HG03159 (cell line): ENCODE results near the gene GPR137B.
"Not testable (repeated sequence)": the region's sequence is repeated elsewhere in the genome, so short reads cannot be mapped to it uniquely, and the experiment has no call there.

ENCODE experiments used
- ATAC-seq: cut with Tn5 transposase; IDR thresholded peaks from one replicate; pipeline ENCODE4 v1.9.1; 2021; ENCODE audit warnings: mild to moderate bottlenecking, moderate library complexity; ENCODE audit not compliant: unreplicated experiment

Gene GPR137B

DNA sequence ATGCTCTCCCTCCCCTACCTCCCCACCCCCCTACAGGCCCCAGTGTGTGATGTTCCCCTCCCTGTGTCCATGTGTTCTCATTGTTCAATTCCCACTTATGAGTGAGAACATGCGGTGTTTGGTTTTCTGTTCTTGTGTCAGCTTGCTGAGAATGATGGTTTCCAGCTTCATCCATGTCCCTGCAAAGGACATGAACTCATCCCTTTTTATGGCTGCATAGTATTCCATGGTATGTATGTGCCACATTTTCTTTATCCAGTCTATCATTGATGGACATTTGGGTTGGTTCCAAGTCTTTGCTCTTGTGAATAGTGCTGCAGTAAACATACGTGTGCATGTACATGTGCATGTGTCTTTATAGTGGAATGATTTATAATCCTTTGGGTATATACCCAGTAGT is 44.1 kb downstream of the GPR137B start:
- ATAC-seq = not testable (repeated sequence)

DNA sequence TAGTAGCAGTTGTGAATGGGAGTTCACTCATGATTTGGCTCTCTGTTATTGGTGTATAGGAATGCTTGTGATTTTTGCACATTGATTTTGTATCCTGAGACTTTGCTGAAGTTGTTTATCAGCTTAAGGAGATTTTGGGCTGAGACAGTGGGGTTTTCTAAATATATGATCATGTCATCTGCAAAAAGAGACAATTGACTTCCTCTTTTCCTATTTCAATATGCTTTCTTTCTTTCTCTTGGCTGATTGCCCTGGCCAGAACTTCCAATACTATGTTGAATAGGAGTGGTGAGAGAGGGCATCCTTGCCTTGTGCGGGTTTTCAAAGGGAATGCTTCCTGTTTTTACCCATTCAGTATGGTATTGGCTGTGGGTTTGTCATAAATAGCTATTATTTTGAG is 45.7 kb downstream of the GPR137B start:
- not testable (repeated sequence) for ATAC-seq

DNA sequence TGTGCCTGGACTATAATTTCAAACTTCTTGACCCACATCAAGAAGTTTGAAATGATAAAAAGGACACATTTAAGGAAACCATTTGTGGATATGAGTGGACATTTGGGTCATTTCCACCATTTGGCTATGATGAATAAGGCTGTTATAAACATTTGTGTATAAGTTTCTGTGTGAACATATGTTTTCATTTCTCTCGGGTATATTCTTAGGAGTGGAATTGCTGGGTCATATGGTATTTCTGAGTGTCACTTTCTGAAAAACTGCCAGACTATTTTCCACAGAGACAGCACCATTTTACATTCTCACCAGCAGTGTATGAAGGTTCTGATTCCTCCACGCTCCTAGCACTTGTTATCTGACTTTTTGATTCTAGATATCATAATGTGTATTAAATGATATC is 50.8 kb downstream of the GPR137B start:
- ATAC-seq = no peak

DNA sequence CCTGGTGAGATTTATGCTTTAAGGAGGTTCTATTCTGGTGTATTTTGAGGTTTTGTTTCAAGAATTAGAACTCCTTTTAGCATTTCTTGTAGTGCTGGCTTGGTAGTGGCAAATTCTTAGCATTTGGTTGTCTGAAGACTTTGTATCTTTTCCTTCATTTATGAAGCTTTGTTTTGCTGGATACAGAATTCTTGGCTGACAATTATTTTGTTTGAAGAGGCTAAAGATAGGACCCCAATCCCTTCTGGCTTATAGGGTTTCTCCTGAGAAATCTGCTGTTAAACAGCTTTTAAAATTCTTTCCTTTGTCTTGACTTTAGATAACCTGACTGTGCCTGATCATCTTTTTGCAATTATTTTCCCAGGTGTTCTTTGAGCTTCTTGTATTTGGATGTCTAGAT is 58.6 kb downstream of the GPR137B start:
- no peak for ATAC-seq

DNA sequence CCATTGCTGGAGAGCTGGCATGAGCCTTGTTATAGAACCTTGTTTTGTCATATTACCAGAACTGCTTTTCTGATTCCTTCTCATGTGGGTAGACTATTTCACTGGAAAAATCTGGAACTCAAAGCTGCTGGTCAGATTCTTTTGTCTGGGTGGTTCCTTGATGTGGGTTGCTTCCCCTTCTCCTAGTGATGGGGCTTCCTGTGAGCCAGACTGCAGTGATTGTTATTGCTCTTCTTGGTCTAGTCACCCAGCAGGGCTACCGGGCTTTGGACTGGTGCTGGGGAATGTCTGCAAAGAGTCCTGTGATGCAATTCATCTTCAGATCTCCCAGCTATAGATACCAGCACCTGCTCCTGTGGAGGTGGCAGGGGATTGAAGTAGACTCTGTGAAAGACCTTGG is 59.4 kb downstream of the GPR137B start:
- ATAC-seq = no peak

DNA sequence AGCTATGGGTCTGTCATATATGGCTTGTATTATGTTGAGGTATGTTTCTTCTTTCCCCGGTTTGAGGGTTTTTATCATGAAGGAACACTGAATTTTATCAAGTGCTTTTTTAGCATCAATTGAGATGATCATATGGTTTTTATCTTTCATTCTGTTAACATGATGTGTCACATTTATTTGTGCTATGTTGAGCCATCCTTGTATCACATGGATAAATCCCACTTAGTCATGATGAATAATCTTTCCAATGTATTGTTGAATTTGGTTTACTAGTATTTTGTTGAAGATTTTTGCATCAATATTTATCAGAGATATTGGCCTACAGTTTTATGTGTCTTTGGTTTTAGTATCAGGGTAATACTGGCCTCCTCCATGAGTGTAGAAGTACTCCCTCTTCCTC is 61.7 kb downstream of the GPR137B start:
- ATAC-seq = no peak

DNA sequence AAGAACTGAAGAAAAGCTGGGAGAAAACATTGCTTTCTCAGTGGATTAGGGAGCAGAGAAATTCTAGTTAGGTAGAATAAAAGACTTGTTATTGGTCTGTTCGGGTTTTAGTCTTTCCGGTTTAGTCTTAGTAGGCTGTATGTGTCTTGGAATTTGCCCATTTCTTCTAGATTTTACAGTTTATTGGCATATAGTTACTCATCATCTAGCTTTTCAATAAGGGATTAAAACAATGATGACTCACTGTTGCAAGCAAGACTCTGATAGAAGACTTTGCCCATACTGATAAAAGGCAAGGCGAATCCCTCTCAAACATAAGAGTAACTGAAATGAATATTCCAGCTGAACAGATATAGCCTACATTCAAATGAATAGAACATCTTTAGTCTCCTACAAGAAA is 62.3 kb downstream of the GPR137B start:
- no peak for ATAC-seq

DNA sequence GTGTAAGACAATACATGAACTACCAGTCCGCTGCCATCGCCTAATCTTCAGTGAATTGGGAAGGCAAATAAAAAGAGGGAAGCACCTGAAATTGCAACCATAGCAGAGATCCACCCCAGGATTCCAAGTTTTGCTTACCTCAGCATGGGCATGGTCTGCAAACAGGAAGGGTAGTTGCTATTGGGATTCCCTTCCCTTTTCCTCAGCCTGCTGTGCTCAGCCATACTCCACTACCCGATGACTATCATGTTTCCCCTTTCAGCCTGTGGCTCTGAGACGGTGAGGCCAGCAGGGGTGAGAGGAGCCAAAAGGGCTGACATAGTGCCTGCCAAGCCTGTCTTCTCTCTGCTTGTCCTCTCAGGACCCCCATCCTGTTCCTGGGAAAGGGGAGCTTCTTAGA is 64.2 kb downstream of the GPR137B start:
- ATAC-seq = no peak

DNA sequence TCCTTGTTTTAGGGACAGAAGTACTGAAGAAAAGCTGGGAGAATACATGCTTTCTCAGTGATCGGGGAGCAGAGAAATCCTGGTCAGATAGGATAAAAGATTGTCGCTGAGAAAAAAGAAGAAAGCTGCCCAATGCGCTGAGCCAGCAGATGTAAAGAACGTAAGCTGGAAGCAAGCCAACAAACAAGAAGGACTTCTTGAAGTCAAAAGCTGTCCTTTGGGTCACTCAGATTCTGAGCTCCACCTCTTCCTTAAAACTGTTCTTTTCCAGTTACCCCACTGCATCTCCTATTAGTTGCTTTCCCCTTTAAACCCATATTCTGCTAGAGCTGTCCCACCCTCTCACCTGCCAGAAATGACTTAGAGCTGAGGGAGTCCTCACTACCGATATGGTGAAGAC is 64.8 kb downstream of the GPR137B start:
- ATAC-seq = no peak

DNA sequence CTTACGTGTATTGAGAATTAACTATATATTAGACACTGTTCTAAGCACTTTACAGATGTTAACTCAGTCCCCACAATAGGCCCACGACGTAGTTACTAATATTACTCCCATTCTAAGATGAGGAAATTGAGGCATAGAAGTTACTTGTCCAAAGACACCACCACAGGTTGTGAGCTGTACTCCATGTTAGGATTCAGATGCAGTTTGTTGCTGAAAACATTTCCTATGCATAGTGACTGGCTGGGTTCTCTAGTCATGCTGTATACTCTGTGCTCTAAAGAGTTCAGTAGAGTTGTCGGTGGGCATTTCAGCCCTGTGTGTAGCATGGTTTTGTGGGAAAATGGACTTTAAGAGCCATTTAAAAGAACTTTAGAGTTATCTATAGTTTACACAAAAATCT is 65.2 kb downstream of the GPR137B start:
- ATAC-seq = no peak

DNA sequence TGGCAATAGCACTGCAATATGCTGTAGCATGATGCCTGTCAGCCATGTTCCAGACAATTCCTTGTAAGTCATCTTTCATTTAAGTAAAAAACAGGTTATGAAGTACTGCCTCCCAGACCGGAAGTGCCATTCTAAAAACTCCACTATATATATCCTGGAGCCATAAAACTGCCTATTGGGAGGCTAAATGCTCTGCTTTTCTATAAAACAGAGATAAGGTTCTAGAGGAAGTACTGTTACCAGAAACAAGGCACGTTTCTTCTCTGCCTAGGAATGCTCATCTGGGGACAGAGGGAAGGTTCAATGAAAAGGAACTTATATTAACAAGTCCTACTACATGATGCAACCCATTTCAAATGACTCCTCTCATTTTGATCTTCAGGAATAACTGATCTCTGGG is 66.8 kb downstream of the GPR137B start:
- ATAC-seq = no peak

DNA sequence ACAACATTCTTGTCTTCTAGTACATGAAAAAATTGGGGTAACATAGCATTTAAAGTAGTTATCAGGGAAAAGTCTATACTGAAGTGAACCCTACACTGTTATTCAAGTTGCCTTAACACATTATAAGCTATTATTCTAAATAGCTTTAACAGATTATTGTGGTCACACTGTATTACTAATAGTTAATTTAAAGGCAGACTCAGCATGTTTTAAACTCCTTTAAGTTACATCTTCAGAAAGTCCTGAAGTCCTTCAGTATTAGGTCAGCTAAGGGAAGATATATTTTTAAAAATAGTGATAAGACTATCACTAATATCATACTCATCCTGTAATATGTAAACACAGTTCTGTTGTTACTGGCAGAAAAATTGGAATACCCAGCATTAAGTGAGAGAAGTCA is 67.4 kb downstream of the GPR137B start:
- ATAC-seq = no peak

DNA sequence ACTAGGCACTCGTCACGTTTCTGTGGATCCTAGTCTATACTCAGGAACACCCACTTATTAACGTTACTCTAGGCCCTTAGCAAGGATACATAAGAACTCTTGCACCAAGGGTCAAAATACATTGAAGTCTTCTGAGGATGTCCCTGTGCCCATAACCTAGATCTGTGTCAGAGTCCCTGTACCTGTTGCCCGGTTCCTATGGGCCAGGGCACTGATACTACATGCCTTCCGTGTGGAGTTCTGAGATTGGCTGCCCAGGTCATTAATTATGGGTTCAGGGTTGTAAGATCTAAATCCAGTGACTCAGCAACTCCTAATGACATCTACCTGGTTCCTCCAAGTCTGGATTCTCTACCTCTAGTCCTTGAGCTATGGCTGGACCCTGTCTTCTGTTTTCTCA is 69.5 kb downstream of the GPR137B start:
- ATAC-seq = no peak

DNA sequence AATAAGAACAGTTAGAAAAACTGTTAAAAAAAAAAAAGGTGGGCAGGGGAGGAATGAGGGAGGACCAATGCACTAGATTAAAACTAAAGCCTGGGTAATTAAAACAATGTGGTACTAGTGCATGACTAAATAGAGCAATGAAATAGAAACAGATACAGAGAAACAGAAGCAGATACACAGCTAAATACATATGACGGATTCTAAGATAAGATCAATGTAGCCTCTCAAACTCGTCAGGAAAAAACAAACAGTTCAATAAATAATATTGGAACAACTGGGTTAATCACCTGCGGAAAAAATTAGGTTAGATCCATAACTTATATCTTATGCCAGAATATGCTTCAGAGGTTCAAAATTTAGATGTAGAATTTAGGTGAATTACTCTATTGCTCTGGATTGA is 71.2 kb downstream of the GPR137B start:
- no peak for ATAC-seq

DNA sequence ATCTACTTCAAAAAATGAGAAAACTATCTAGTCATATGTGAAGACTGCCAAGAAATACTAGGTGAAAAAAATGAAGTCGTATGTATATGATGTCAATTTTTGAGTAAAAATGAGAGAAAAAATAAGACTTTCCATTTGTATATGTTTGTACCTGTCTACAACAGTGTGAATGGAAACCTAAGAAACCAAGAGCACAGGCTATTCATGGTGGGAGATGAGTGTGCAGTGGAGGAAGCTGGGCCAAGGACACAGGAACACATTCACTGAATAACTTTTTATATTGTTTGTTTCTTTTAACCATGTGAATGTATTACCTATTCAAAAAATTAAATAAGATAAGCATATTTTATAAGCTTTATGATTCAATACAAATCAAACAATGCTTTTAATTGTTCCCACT is 72.4 kb downstream of the GPR137B start:
- ATAC-seq = no peak

DNA sequence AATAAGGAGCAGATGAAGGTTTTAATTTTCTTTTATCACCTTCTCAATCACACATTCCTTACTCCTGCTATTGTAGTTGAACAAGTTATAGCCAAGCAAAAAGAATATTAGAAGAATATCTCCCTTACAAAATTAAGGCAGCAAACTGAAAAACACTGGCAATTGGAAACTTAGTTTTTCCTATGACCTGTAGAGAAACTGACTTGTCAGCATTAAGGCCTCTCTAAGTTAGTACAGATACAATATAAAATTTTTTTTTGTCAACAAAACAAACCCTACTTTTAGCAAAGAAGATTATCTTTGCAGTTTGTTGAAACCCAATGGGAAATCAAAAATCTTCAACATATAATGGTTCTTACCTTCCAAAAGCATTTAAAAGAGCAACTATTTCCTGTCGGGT is 78.1 kb downstream of the GPR137B start:
- ATAC-seq = no peak

DNA sequence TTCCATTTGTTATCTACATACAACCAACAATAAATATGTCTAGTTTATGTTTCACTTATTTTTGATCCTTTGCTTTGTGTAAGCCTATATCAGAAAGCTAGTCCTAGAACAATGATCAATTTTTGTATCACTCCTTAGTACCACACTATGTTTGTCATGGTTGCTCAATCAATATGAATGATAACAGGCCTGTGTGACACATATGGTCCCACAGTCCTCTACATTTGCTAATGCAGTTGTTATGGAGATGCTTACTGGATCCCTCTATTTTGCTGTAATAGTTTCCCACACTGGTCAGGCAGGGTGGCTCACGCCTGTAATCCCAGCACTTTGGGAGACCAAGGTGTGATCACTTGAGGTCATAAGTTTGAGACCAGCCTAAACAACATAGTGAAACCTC is 80.3 kb downstream of the GPR137B start:
- no peak for ATAC-seq

DNA sequence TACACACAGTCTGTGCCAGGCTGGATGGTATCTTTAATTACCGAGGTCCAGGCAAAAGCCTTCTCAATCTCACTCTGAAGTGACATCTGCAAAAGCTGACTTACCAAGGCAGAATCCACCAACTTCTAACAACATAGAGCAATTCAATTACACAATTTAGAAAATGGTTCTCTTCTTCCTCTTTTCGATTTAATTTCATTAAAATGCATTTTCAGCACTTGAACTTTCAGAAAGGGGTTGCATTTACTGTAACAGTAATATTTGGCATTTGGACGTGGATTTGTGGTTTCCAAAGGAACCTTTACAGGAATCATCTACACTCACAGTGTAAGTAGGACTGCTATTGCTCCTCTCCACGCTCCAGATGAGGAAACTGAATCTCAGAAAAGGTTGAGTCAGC is 86.1 kb downstream of the GPR137B start:
- ATAC-seq = no peak

DNA sequence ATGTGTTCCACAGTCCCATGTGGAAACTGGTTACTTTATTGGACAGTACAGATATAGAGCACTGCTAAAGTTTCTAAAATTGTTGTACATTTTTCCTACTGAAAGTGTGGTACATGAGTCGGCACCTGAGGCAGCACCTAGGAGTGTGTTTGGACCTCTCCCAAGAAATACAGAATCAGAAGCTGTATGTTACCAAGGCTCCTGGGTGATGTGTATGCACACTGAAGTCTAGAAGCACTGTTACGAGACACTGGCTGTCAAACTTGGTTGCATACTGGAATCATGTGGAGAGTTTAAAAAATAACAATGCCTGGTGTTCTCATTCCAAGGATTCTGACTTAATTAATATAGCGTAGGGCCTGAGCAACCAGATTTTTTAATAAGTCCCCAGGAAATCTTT is 92.8 kb downstream of the GPR137B start:
- ATAC-seq = no peak

DNA sequence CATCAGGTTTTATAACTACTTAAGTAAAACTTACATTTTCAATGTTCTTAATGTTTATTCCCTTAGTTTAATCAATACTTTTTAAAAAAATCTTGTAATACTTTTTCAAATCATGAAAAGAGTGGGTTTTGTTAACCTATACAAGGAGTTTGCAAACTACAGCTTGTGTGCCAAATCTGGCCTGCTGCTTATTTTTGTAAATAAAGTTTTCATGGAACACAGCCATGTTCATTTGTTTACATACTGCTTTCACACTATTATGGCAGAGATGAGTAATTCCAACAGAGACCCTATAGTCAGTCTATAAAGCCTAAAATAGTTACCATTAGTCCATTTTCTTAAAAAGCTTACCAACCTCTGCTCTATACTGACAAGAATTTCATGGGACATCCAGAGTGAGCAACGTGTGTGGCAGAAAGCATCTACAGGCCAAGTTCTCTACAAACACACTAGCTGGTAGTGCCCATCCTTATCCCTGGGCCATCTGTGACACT is 96.8 kb downstream of the GPR137B start:
- ATAC-seq = no peak

DNA sequence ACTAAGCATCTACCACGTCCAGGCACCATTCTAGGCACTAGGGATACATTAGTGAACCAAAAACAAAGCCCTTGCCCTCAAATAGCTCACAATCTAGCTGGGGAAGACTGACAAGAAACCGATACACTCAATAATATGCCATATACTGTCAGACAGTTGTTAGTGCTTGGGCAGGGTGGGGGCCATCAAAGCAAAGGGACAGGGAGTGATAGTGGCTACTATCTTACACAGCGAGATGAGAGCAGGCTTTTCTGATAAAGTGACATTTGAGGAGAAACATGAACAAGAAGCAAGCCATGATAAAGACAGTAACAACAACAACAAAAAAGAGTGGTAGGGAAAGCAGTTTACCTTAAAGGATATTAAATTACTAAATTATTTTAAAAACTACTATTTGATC is 98.3 kb downstream of the GPR137B start:
- ATAC-seq = no peak

DNA sequence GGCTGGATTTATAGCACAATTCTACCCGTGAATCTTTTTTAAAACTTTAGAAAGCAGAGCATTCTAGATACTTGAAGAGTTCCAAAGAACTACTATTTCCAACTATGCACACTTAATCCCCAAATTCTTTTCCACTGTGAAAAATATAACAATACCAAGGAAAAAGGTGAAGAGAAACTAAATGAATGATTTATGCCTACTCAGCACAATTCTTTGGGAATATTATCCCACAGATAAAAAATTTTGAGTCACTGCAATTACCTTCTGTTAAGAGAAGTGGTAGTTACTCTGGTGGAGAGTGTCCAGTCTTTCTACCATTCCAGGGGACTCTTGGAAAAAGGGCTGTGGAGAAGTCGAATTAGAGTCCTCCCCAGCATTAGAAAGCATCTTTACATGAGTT is 100.2 kb downstream of the GPR137B start:
- no peak for ATAC-seq

DNA sequence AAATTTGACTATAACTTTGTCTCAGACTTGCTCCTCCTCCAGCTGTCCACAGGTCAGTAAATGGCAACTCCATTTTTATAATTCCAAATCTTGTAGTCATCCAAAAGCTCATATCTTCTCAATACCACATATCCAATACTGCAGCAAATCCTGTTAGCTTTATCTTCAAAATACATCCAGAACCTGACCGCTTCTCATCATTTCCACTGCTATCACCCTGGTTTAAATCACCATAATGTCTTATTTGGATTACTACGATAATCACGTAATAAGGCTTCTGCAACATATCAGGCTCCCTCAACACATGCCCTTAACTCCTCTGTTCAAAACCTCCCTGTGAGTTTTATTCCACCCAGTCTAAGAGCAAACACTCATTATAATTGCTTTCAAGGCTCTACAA is 104.9 kb downstream of the GPR137B start:
- no peak for ATAC-seq

DNA sequence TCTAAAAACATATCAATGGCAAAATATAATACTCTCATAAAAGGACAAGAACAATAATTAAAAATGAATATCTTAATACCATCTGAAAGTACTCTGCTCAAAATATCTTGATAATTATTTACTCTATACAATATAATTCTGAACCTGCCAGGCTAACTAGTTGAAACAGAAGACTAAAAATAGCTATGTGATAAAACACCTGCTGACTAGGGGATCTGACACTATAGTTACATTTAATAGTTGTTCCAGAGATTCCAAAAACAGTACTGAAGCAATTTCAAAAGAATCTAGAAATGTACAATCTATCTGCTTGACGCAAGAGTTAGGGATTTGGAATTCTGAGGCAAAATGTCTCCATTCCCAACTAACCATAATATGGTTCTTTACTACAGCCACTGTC is 109.2 kb downstream of the GPR137B start:
- ATAC-seq = no peak
